ENCODE data around the gene KIF5C. TPM values are rescaled to one million over a fixed set of nuclear protein-coding genes. Genes with fewer than 3 reads are reported as not detected.

KIF5C gene
- total RNA-seq (2022; extraction: Qiagen RNA extraction; ENCODE audit: low read depth): 0.27 to 0.38 TPM (median 0.32 TPM) in 5 replicates

DNA sequence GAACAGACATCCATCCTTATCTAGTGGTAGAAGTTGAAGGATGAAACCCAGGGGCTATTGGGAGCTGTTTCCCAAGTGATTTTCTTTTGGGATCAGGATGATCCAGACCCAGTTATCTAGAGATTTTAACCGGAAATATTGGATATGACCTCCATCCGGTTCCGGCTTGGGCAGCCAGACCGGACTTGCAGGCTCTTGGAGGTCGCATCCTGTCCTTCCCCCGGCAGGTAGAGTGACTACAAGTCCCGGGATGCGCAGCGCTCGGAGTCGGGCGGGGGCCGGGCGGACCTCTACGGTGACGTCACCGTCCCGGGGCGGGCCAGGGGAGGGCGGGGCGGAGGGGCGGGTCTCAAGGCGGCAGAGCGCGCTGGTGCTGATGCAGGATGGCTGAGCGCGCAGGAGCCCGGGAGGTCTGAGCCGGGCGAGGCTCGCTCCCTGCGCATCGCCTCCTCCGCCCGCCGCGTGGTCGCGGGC is at the start of gene KIF5C:
KIF5C (plus strand) TSS at position 360 of the 474 bp plus-strand sequence. CDS start 391 bp downstream, outside the sequence.

DNA sequence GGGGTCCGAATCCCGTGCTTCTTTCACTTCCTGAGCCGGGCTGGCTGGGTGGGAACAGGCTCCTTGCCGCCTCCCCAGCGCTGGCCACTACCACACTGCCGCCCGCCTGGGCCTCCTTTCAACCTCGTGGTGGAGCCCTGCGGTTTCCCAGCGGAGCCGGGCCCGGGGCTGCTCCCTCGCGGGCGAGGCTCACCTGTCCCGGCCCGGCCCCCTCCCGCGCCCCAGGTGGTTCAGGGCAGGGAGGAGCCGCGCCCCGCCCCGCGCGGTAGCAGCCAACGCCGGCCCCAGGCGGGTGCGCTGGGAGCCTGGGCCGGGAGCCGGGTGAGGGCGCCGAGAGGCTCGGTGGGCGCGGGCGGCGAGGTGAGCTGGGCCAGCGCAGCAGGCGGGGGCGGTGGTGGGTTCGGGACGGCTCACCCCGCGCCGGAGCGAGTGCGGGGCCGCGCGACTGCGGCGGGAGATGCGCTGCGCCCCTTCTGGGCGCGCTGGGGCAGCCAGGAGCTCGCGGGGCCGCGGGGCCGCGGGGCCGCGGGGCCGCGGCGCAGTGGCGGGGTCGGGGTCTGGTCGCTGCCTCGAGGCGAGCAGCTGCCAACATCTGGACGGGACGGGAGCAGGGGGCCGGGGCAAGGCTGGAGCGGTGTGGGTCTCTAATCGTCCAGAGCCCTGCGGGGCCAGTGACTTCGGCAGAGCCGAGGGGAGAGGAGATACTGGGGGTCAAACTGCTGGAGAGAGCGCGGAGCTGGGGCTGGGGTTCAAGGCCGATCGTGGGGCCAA is 163.6 kb downstream of the KIF5C start, which contains the start of gene LYPD6B:
LYPD6B (plus strand) TSS at position 258 of the 771 bp plus-strand sequence. CDS start 92,250 bp downstream, outside the sequence.

Other genes starting within 250 kb of the KIF5C start
- gene EPC2, start 230.5 kb upstream of the KIF5C start, total RNA-seq (2022; extraction: Qiagen RNA extraction; ENCODE audit: low read depth): 8.2 to 12.0 TPM (median 10.3 TPM) in 5 replicates
- gene LYPD6B, start 163.5 kb downstream of the KIF5C start, total RNA-seq (2022; extraction: Qiagen RNA extraction; ENCODE audit: low read depth): not detected in 5 replicates